NCI-H2081 treated with DMSO at 0.1 percent for 48 hours (cell line): ENCODE data around the gene ARG1.
"Not testable (repeated sequence)": the region's sequence is repeated elsewhere in the genome, so short reads cannot be mapped to it uniquely, and the experiment has no call there.

Experiments
- DNase-seq: peaks from one replicate; lab custom pipeline; 2025; lab: John Stamatoyannopoulos, UW

Gene ARG1

GRCh38 chr6:131572686-131573415 is at the start of gene ARG1:
TSS of gene ARG1 (plus strand) at chr6:131573226. CDS start at chr6:131573283, 57 bp downstream.
- DNase-seq: no peak

- DNase-seq: no peak
These were observed 48.9 kb upstream of the ARG1 start for GRCh38 chr6:131523988-131524673.

GRCh38 chr6:131524695-131525336 is 48.2 kb upstream of the ARG1 start:
- no peak for DNase-seq

GRCh38 chr6:131530936-131531335 is 42.1 kb upstream of the ARG1 start:
- not testable (repeated sequence) for DNase-seq

- not testable (repeated sequence) for DNase-seq
These were observed 41.3 kb upstream of the ARG1 start for GRCh38 chr6:131531681-131532080.

- no peak for DNase-seq
These were observed 40.4 kb upstream of the ARG1 start for GRCh38 chr6:131532580-131533039.

- not testable (repeated sequence) for DNase-seq
These were observed 34.4 kb upstream of the ARG1 start for GRCh38 chr6:131538615-131539014.

- DNase-seq: no peak
These were observed 27.7 kb upstream of the ARG1 start for GRCh38 chr6:131545317-131545716.

GRCh38 chr6:131547488-131547887 is 25.5 kb upstream of the ARG1 start:
- no peak for DNase-seq

- no peak for DNase-seq
These were observed 24.6 kb upstream of the ARG1 start for GRCh38 chr6:131548441-131548840.

GRCh38 chr6:131549811-131550210 is 23.2 kb upstream of the ARG1 start:
- DNase-seq: no peak

GRCh38 chr6:131551902-131552301 is 21.1 kb upstream of the ARG1 start:
- no peak for DNase-seq

- no peak for DNase-seq
These were observed 20.5 kb upstream of the ARG1 start for GRCh38 chr6:131552572-131552971.

- DNase-seq: no peak
These were observed 17.0 kb upstream of the ARG1 start for GRCh38 chr6:131555992-131556391.

- no peak for DNase-seq
These were observed 14.1 kb upstream of the ARG1 start for GRCh38 chr6:131558922-131559321.

GRCh38 chr6:131561925-131562707 is 10.9 kb upstream of the ARG1 start:
- no peak for DNase-seq

- DNase-seq: no peak
These were observed 8.0 kb upstream of the ARG1 start for GRCh38 chr6:131565056-131565455.

GRCh38 chr6:131568726-131569125 is 4.3 kb upstream of the ARG1 start:
- DNase-seq: no peak

- no peak for DNase-seq
These were observed 1.1 kb downstream of the ARG1 start for GRCh38 chr6:131574133-131574532.

- DNase-seq: no peak
These were observed 1.7 kb downstream of the ARG1 start for GRCh38 chr6:131574686-131575085.

GRCh38 chr6:131575834-131576478 is 2.9 kb downstream of the ARG1 start:
- DNase-seq: no peak

- DNase-seq: no peak
These were observed 8.5 kb downstream of the ARG1 start for GRCh38 chr6:131581523-131581922.
